22Rv1 (cell line): ENCODE measurements around the gene ARL14EPL.
"Not testable (repeated sequence)": the region's sequence is repeated elsewhere in the genome, so short reads cannot be mapped to it uniquely, and the experiment has no call there.

Experiments
- H3K27ac ChIP-seq: fragments of 450-650 bp; 2 replicates; pipeline ENCODE4 v1.5.1; 2017
- CTCF ChIP-seq: fragments of 450-650 bp; IDR thresholded peaks from 2 replicates; pipeline ENCODE4 v1.5.1; 2017; ENCODE audit warnings: mild to moderate bottlenecking
- ZFX ChIP-seq: fragments of 450-650 bp; IDR thresholded peaks from 2 replicates; pipeline ENCODE4 v1.6.1; 2017; ENCODE audit warnings: antibody characterized with exemption, borderline replicate concordance

ARL14EPL gene

GRCh38 chr5:116071211-116071610, 38.9 kb downstream of the ARL14EPL start:
- TF ChIP-seq ZFX (no peak), CTCF (no peak)
- no peak overlapping the region for H3K27ac ChIP-seq

DNA sequence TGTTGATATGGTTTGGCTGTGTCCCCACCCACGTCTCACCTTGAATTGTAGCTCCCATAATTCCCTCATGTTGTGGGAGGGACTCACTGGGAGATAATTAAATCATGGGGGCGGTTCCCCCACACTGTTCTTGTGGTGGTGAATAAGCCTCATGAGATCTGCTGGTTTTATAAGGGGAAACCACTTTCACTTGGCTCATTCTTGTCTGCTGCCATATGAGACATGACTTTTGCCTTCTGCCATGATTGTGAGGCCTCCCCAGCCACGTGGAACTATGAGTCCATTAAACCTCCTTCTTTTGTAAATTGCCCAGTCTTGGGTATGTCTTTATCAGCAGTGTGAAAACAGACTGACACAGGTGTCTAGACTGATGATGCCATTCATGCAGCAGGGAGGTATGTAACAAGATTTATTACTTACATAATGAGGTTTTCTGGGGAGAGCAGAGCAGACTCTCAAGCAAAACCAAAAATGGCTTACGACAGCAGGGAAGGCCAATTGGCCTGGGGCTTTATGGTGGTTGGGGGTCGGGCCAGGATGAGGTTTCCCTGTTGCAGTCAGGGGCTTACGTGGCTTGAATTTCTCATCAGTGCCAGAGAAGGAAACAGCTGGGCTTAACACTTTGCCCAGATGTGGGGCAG, 43.0 kb downstream of the ARL14EPL start:
- H3K27ac ChIP-seq = no peak overlapping the region
- TF ChIP-seq CTCF (no peak), ZFX (no peak)

DNA sequence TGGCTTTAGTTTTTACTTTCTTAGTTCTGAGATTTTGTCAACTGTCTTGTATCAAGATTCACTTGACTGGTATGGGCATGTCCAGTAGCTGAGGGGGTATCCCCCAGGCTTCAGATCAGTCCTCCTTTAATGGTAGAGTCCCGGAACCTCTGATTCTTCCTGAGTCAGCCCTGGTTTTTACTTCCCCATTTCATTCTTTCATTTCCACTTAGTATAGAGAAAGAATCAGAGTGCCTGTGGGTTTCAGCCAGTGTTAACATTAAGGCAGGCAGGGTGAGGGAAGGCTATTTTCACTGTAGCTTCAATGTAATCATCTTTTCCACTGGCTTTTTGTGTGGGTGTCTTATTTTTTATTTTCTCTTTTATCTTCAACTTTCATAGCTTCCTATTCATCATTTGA, 44.2 kb downstream of the ARL14EPL start:
- H3K27ac ChIP-seq = no peak overlapping the region
- TF ChIP-seq ZFX = no peak
- TF ChIP-seq CTCF = no peak

- TF ChIP-seq ZFX = no peak
- no peak for TF ChIP-seq CTCF
- no peak overlapping the region for H3K27ac ChIP-seq
Observed at GRCh38 chr5:116078199-116078598, 45.9 kb downstream of the ARL14EPL start.

- TF ChIP-seq CTCF = no peak
- no peak for TF ChIP-seq ZFX
Observed at GRCh38 chr5:116084287-116084691, 52.0 kb downstream of the ARL14EPL start.

GRCh38 chr5:116084871-116085715, 52.8 kb downstream of the ARL14EPL start, which contains the start of gene COMMD10:
TSS of gene COMMD10 (plus strand) at chr5:116085025.
- H3K27ac ChIP-seq = peak within 1 kb of the TSS; percentile 81
- no peak for TF ChIP-seq ZFX
- no peak for TF ChIP-seq CTCF

More at GRCh38 chr5:116084287-116084691, 52.0 kb downstream of the ARL14EPL start:
- H3K27ac ChIP-seq = peak overlapping the region; percentile 81

- H3K27ac ChIP-seq = not testable (repeated sequence)
Observed at GRCh38 chr5:116086309-116086708, 54.0 kb downstream of the ARL14EPL start.
